Measurements from ENCODE around the gene CYP3A5. TPM values are rescaled to one million over a fixed set of nuclear protein-coding genes. Genes with fewer than 3 reads are reported as not detected.
A peak's percentile ranks its signal among the peaks of the same experiment; 100 is the strongest.
"Not testable (repeated sequence)": the region's sequence is repeated elsewhere in the genome, so short reads cannot be mapped to it uniquely, and the experiment has no call there.

CYP3A5 gene
- total and polyA plus RNA-seq, 2 of the 13 experiments (the other 11 are each of a cell fraction or from before 2014, with no cell fraction given) = 5.7 to 9.3 TPM

GRCh38 chr7:99698867-99699730, 19.3 kb upstream of the CYP3A5 start:
- H3K27me3 ChIP-seq (ENCODE audit: control insufficient read depth in 1 of 2, insufficient read depth in 2 of 2, low read length in 2 of 2); BruUV-seq (replicated peaks); H3K4me3 ChIP-seq (replicated peaks in 1 of 3; ENCODE audit: insufficient read depth in 1 of 3, low read depth in 2 of 3, low read length in 3 of 3); H3K9me3 ChIP-seq (ENCODE audit: low read length); H4K20me1 ChIP-seq (ENCODE audit: insufficient read depth, low read length); H3K9ac ChIP-seq (ENCODE audit: insufficient read depth, low read depth, low read length); CTCF ChIA-PET (ENCODE audit: low intra/inter-chr PET ratio, low total read pairs); H3K79me2 ChIP-seq (ENCODE audit: insufficient read depth, low read length); H3K36me3 ChIP-seq (replicated peaks in 1 of 2; ENCODE audit: control insufficient read depth in 1 of 2, insufficient read depth in 2 of 2, low read length in 2 of 2); H3K27ac ChIP-seq (ENCODE audit: extremely low read length, insufficient read depth, low read length); POLR2A ChIA-PET; H2AFZ ChIP-seq (ENCODE audit: low read length); intact Hi-C loops (cut with micrococcal nuclease; ENCODE audit: unreplicated experiment); DNase-seq (ENCODE audit: low spot score); in situ Hi-C loops (cut with HindIII; ENCODE audit: extremely low pct_ligation_motif_present, low pct_unique_long_range_greater_than_20kb): not testable (repeated sequence)
- peak overlapping the region; percentile 39 for H3K4me2 ChIP-seq (ENCODE audit: low read depth, low read length)
- H3K4me1 ChIP-seq (ENCODE audit: insufficient read depth, low read length) = peaks cover 68% of the 10 kb centered on the region
- peak; percentile 67 for FAIRE-seq
- TF ChIP-seq ARID5B (CRISPR knock-in tag; IDR thresholded peaks at IDR 0.05) (0 out of 2 replicates have a peak, but pooled peaks have one; percentile 26), ELF3 (CRISPR knock-in tag; IDR thresholded peaks at IDR 0.05) (peak; percentile 31; the same call in 1 of the 2 replicates), GATAD2A (CRISPR knock-in tag; IDR thresholded peaks at IDR 0.05) (peak; percentile 47; the same call in 1 of the 2 replicates), FOSL2 (CRISPR knock-in tag; IDR thresholded peaks at IDR 0.05) (peak; percentile 80), SP5 (CRISPR knock-in tag; IDR thresholded peaks at IDR 0.05; ENCODE audit: borderline replicate concordance, low read depth) (0 out of 2 replicates have a peak, but pooled peaks have one; percentile 19), MED1 (CRISPR knock-in tag; IDR thresholded peaks at IDR 0.05) (peak; percentile 26; the same call in 1 of the 2 replicates)
- TF ChIP-seq, protein P1, sequence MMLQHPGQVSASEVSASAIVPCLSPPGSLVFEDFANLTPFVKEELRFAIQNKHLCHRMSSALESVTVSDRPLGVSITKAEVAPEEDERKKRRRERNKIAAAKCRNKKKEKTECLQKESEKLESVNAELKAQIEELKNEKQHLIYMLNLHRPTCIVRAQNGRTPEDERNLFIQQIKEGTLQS (CRISPR knock-in tag; IDR thresholded peaks at IDR 0.05) = 0 out of 2 replicates have a peak, but pooled peaks have one; percentile 22
- ATAC-seq = peak; percentile 30; the same call in 2 of the 3 replicates
- 35% methylated on average over 6 of the region's 6 CpGs for WGBS (ENCODE audit: low lambda C conversion rate)

All from HepG2 (cell line).